Epithelial cell of esophagus (primary cell): ENCODE measurements around the gene TPRA1.
"Not testable (repeated sequence)": the region's sequence is repeated elsewhere in the genome, so short reads cannot be mapped to it uniquely, and the experiment has no call there.

ENCODE experiments used
- DNase-seq: peaks from one replicate; pipeline ENCODE4 v3.0.0; 2010; ENCODE audit warnings: low read depth
- H3K4me3 ChIP-seq: 2 replicates; pipeline ENCODE4 v1.5.1; 2011; ENCODE audit warnings: mild to moderate bottlenecking, low read length, control low read depth
- TF ChIP-seq, protein P1 (sequence below): IDR thresholded peaks from 2 replicates; pipeline ENCODE4 v1.5.1; 2011; ENCODE audit warnings: low read depth, mild to moderate bottlenecking, low read length, control low read depth, inconsistent platforms; ENCODE audit not compliant: insufficient read depth; ENCODE audit errors: missing control alignments

The TPRA1 gene

DNA sequence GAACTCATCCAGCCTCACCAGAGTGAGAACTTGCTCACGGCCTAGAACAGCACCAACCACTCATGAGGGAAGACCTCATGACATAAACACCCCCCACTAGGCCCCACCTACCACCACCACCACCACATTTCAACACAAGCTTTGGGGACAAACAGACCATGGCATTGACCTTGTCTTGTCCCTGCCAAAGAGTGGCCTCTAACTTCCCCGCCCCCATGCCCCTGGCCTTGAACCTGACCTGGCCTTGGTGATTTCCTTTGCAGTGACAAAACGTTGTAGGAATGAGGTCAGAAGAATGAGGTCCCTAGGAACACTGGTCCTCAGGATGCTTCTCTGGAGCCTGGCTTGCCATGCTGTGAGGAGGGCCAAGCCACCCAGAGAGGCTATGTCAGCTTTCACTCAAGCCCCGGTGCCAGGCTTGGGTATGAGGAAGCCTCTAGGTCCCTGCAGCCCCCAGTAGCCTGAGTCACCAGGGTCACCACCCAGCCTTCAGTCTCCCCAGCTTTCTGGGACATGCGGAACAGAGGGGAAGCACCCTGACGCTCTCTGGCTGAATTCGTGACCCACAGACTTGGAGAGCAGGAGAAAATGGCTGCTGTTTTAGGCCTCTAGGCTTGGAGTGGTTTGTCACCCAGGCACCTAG, 57.9 kb downstream of the TPRA1 start:
- TF ChIP-seq, protein P1, sequence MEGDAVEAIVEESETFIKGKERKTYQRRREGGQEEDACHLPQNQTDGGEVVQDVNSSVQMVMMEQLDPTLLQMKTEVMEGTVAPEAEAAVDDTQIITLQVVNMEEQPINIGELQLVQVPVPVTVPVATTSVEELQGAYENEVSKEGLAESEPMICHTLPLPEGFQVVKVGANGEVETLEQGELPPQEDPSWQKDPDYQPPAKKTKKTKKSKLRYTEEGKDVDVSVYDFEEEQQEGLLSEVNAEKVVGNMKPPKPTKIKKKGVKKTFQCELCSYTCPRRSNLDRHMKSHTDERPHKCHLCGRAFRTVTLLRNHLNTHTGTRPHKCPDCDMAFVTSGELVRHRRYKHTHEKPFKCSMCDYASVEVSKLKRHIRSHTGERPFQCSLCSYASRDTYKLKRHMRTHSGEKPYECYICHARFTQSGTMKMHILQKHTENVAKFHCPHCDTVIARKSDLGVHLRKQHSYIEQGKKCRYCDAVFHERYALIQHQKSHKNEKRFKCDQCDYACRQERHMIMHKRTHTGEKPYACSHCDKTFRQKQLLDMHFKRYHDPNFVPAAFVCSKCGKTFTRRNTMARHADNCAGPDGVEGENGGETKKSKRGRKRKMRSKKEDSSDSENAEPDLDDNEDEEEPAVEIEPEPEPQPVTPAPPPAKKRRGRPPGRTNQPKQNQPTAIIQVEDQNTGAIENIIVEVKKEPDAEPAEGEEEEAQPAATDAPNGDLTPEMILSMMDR = no peak
- no peak overlapping the region for H3K4me3 ChIP-seq
- DNase-seq = no peak

DNA sequence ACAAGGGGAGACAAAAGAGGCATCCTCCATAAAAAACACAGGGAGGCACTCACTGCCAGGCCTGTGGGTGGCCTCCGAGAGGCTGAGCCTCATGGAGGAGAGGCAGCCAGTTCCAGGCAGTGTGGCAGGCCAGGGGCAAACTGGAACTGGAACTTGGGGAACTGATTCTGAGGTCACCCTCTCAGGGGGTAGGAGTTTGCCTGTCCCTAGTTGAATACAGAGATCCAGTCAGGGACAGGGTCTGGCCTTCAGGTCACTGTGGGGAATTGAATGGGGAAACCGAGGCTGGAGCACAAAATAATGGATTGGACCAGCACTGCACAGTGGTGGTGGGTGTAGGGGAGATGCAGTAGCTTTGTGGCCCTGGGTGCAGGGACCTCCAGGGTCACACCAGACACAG, 58.7 kb downstream of the TPRA1 start:
- no peak overlapping the region for H3K4me3 ChIP-seq
- TF ChIP-seq, protein P1 = no peak
- DNase-seq = no peak

DNA sequence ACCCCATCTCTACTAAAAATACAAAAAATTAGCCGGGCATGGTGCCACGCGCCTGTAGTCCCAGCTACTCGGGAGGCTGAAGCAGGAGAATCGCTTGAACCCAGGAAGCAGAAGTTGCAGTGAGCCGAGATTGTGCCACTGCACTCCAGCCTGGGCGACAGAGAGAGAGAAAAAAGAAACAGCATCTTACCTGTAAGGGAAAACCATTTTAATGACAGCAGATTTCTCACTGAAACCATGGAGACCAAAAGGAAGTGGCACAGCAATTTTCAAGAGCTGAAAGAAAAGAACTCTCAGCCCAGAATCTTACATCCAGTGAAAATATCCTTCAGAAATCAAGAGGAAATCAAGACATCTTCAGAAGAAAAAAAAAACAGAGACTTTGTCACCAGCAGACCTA, 59.7 kb downstream of the TPRA1 start:
- H3K4me3 ChIP-seq, DNase-seq: not testable (repeated sequence)

DNA sequence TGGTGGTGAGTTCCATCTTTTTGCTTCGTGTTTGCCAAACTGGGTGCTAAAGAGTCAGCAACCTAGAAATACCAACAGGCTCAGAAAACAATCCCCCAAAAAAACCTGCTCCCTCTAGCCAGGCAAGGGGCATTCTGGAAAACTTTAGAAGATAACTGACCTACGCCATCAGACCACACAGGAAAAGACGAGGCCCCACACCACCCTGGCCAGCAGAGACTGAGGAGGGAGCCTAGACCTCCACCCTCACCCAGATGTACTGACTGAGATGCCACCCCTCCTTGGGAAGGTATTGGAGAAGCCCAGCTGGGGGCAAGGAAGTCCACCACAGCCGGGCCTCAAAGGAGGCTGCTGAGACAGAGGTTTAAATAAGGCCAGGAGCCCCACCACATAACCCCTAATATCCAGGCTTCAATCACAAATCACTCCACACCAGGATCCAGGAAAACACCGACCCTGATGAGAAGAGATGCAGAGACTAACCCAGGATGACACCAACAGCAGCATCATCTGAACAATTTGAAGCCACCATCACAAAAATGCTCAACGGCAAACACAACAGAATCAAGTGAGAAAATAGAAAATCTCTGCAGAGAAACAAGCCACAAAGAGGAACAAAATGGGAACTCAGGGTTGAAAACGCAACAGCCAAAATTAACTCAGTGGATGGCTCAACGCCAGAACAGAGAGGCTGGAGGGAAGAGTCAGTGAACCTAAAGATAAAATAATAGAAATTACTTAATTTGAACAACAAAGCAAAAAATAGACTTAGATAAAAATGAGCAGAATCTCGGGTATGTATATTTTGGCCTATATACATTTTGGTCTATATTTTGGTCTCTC, 61.0 kb downstream of the TPRA1 start:
- TF ChIP-seq, protein P1 = no peak
- DNase-seq = no peak
- no peak overlapping the region for H3K4me3 ChIP-seq

DNA sequence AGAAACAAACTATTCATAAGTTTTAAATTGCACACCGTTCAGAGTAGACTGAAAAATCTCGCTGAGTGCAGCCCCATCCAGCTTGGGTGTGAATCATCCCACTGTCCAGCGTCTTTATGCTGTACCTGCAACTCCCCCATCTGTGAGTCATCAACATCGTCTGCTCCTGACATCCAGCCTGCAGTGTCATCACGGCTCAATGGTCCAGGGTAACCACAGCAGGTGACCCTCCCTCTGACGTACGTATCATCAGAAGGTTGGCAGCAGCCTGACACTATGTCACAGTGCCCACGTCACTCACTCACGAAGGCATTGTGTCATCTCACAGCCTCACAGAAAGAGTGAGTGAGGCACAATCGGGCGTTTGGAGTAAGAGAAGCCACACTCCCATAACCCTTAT, 65.2 kb downstream of the TPRA1 start:
- TF ChIP-seq, protein P1 = no peak
- H3K4me3 ChIP-seq = no peak overlapping the region
- peak; percentile 90 for DNase-seq

DNA sequence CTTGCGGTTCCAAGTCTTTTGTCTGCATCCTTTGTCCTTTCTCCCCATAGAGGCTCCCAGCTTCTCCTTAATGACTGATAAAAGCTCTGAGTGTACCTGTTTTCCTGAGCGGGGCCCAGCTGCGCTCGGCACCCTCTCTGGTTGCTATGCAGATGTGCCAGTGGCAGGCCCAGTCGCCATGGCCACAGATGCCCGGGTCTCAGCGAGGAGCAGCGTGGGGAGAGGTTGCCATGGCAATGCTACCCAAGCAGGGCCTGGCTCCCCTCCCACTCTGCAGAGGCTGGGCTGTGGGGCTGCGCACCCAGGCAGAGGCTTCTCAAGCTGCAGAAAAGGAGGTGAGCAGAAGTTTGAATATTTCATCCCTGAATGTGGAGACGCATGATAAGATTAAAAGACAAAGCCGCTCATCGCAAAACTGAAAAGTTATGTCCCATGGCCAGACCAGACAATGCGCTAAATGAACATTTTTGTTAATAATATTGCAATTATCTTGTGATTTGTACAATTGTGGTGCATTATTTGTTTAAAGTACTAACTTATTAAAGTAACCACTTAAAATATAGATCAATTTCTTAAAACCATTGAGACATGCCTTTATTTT, 66.1 kb downstream of the TPRA1 start:
- no peak overlapping the region for H3K4me3 ChIP-seq
- no peak for DNase-seq
- TF ChIP-seq, protein P1 = no peak
